ENCODE results near the gene DDX49.

Gene DDX49

DNA sequence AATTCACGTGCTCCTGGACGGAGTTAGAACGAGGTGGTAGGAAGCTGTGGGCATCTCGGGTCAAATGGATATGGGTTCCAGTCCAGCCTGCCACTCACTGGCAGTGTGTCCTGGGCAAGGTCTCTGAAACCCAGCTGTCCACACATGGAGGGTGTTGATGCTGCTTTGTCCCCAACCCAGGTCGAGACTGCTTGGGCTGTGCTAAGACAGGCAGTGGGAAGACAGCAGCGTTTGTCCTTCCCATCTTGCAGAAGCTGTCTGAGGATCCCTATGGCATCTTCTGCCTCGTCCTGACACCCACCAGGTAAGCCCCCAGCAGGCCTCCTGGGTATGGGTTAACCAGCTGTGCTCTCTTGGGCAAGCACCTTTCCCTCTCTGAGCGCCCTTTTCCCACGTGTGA is 885 bp downstream of the DDX49 start:
- H3F3A ChIP-seq (ENCODE audit: insufficient read depth), result peaks cover 6% of the 10 kb centered on the region; the same call in 1 of the 2 replicates
- no peaks in the 10 kb centered on the region for H3K36me3 ChIP-seq (ENCODE audit: low read length)
- no peaks in the 10 kb centered on the region; the same call in 1 of the 2 replicates for H4K20me1 ChIP-seq (ENCODE audit: low read depth, low read length)
- H3K4me3 ChIP-seq (ENCODE audit: insufficient read depth, low read length, poor library complexity, severe bottlenecking), result peak overlapping the region; percentile 91
- H3K27me3 ChIP-seq (ENCODE audit: low read length), result no peaks in the 10 kb centered on the region
- peak overlapping the region; percentile 76 for H3K9ac ChIP-seq (ENCODE audit: low read length)
- peaks cover 51% of the 10 kb centered on the region for H3K79me2 ChIP-seq (ENCODE audit: insufficient read depth, low read length)
- H3K27ac ChIP-seq (ENCODE audit: low read depth, low read length), result no peak overlapping the region
- no peak overlapping the region for H2AFZ ChIP-seq (ENCODE audit: low read depth, low read length, severe bottlenecking)
- no peaks in the 10 kb centered on the region for H3K9me3 ChIP-seq (ENCODE audit: insufficient read depth, low read length)
- H3K9me2 ChIP-seq (replicated peaks; ENCODE audit: insufficient read depth, low read length), result no peaks in the 10 kb centered on the region
- no peak for TF ChIP-seq EZH2phosphoT487 (conservative IDR thresholded peaks at IDR 0.05; ENCODE audit: low read length)
- TF ChIP-seq, protein P1, sequence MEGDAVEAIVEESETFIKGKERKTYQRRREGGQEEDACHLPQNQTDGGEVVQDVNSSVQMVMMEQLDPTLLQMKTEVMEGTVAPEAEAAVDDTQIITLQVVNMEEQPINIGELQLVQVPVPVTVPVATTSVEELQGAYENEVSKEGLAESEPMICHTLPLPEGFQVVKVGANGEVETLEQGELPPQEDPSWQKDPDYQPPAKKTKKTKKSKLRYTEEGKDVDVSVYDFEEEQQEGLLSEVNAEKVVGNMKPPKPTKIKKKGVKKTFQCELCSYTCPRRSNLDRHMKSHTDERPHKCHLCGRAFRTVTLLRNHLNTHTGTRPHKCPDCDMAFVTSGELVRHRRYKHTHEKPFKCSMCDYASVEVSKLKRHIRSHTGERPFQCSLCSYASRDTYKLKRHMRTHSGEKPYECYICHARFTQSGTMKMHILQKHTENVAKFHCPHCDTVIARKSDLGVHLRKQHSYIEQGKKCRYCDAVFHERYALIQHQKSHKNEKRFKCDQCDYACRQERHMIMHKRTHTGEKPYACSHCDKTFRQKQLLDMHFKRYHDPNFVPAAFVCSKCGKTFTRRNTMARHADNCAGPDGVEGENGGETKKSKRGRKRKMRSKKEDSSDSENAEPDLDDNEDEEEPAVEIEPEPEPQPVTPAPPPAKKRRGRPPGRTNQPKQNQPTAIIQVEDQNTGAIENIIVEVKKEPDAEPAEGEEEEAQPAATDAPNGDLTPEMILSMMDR (IDR thresholded peaks at IDR 0.05; ENCODE audit: insufficient read depth, low read length, poor library complexity, severe bottlenecking), result no peak
- H3K4me2 ChIP-seq (ENCODE audit: low read depth, low read length, poor library complexity, severe bottlenecking), result peak overlapping the region; percentile 72

DNA sequence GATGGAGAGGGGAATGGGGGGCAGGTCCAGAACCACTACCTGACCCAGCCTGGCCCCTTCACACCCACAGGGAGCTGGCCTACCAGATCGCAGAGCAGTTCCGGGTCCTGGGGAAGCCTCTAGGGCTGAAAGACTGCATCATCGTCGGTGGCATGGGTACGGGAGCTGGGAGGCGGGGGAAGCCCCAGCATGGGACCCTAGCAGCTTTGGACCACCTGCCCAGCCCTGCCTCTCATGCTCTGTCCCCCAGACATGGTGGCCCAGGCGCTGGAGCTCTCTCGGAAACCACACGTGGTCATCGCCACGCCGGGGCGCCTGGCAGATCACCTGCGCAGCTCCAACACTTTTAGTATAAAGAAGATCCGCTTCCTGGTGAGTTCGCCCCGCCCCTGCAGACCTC is 2.1 kb downstream of the DDX49 start:
- peaks cover 6% of the 10 kb centered on the region; the same call in 1 of the 2 replicates for H3F3A ChIP-seq (ENCODE audit: insufficient read depth)
- TF ChIP-seq, protein P1 (IDR thresholded peaks at IDR 0.05; ENCODE audit: insufficient read depth, low read length, poor library complexity, severe bottlenecking), result no peak
- H3K9me2 ChIP-seq (replicated peaks; ENCODE audit: insufficient read depth, low read length), result no peaks in the 10 kb centered on the region
- H3K4me3 ChIP-seq (ENCODE audit: insufficient read depth, low read length, poor library complexity, severe bottlenecking), result no peak overlapping the region
- H4K20me1 ChIP-seq (ENCODE audit: low read depth, low read length), result no peaks in the 10 kb centered on the region; the same call in 1 of the 2 replicates
- no peaks in the 10 kb centered on the region for H3K36me3 ChIP-seq (ENCODE audit: low read length)
- H2AFZ ChIP-seq (ENCODE audit: low read depth, low read length, severe bottlenecking), result no peak overlapping the region
- H3K9ac ChIP-seq (ENCODE audit: low read length), result no peak overlapping the region
- peaks cover 44% of the 10 kb centered on the region for H3K79me2 ChIP-seq (ENCODE audit: insufficient read depth, low read length)
- H3K9me3 ChIP-seq (ENCODE audit: insufficient read depth, low read length), result no peaks in the 10 kb centered on the region
- H3K4me2 ChIP-seq (ENCODE audit: low read depth, low read length, poor library complexity, severe bottlenecking), result no peak overlapping the region
- H3K27me3 ChIP-seq (ENCODE audit: low read length), result no peaks in the 10 kb centered on the region
- H3K27ac ChIP-seq (ENCODE audit: low read depth, low read length), result no peak overlapping the region

GRCh38 chr19:18922228-18922985 is 2.9 kb downstream of the DDX49 start:
- H3K79me2 ChIP-seq (ENCODE audit: insufficient read depth, low read length), result peaks cover 36% of the 10 kb centered on the region
- no peak overlapping the region for H3K9ac ChIP-seq (ENCODE audit: low read length)
- peaks cover 6% of the 10 kb centered on the region; the same call in 1 of the 2 replicates for H3F3A ChIP-seq (ENCODE audit: insufficient read depth)
- H3K27me3 ChIP-seq (ENCODE audit: low read length), result no peaks in the 10 kb centered on the region
- no peaks in the 10 kb centered on the region for H3K9me3 ChIP-seq (ENCODE audit: insufficient read depth, low read length)
- no peaks in the 10 kb centered on the region for H3K36me3 ChIP-seq (ENCODE audit: low read length)
- no peaks in the 10 kb centered on the region for H3K9me2 ChIP-seq (replicated peaks; ENCODE audit: insufficient read depth, low read length)
- no peaks in the 10 kb centered on the region; the same call in 1 of the 2 replicates for H4K20me1 ChIP-seq (ENCODE audit: low read depth, low read length)
- H3K4me3 ChIP-seq (ENCODE audit: insufficient read depth, low read length, poor library complexity, severe bottlenecking), result no peak overlapping the region
- no peak overlapping the region for H3K27ac ChIP-seq (ENCODE audit: low read depth, low read length)
- H2AFZ ChIP-seq (ENCODE audit: low read depth, low read length, severe bottlenecking), result no peak overlapping the region
- TF ChIP-seq, protein P1 (IDR thresholded peaks at IDR 0.05; ENCODE audit: insufficient read depth, low read length, poor library complexity, severe bottlenecking), result no peak
- no peak for TF ChIP-seq EZH2phosphoT487 (conservative IDR thresholded peaks at IDR 0.05; ENCODE audit: low read length)
- H3K4me2 ChIP-seq (ENCODE audit: low read depth, low read length, poor library complexity, severe bottlenecking), result no peak overlapping the region
